Measurements from ENCODE around the gene CFAP61. TPM values are rescaled to one million over a fixed set of nuclear protein-coding genes. Genes with fewer than 3 reads are reported as not detected.

CFAP61 gene
- polyA plus RNA-seq, 12 donors: 2.2 to 9.5 (median 5.1) TPM; not detected in 2

- DNase-seq: no peak
These were observed 313.3 kb downstream of the CFAP61 start for GRCh38 chr20:20365480-20366161.

- DNase-seq: no peak
These were observed 314.2 kb downstream of the CFAP61 start for GRCh38 chr20:20366551-20366875.

- DNase-seq: no peak
These were observed 314.7 kb downstream of the CFAP61 start for GRCh38 chr20:20366876-20367574.

GRCh38 chr20:20367575-20368417 lies 315.5 kb downstream of the CFAP61 start, which contains the start of gene INSM1:
Gene INSM1 (plus strand): TSS chr20:20368104. CDS start chr20:20368268, 164 bp downstream.
- no peak for DNase-seq

GRCh38 chr20:20368418-20369249 lies 316.3 kb downstream of the CFAP61 start:
- DNase-seq: no peak

GRCh38 chr20:20369250-20370093 lies 317.1 kb downstream of the CFAP61 start:
- DNase-seq: no peak

- no peak for DNase-seq
These were observed 317.8 kb downstream of the CFAP61 start for GRCh38 chr20:20370094-20370575.

- no peak for DNase-seq
These were observed 318.8 kb downstream of the CFAP61 start for GRCh38 chr20:20371083-20371482.

GRCh38 chr20:20371681-20372080 lies 319.3 kb downstream of the CFAP61 start:
- DNase-seq: no peak

- no peak for DNase-seq
These were observed 320.8 kb downstream of the CFAP61 start for GRCh38 chr20:20373091-20373571.

GRCh38 chr20:20375862-20376261 lies 323.5 kb downstream of the CFAP61 start:
- DNase-seq: no peak

- no peak for DNase-seq
These were observed 333.9 kb downstream of the CFAP61 start for GRCh38 chr20:20386192-20386591.

- DNase-seq: no peak
These were observed 338.1 kb downstream of the CFAP61 start for GRCh38 chr20:20390393-20390792.

GRCh38 chr20:20391115-20391514 lies 338.8 kb downstream of the CFAP61 start:
- DNase-seq: no peak

- no peak for DNase-seq
These were observed 339.4 kb downstream of the CFAP61 start for GRCh38 chr20:20391766-20392165.

GRCh38 chr20:20393207-20394120 lies 341.1 kb downstream of the CFAP61 start:
- DNase-seq: peak; percentile 78

- no peak for DNase-seq
These were observed 342.8 kb downstream of the CFAP61 start for GRCh38 chr20:20395087-20395486.

GRCh38 chr20:20395903-20396568 lies 343.7 kb downstream of the CFAP61 start:
- no peak for DNase-seq

- DNase-seq: no peak
These were observed 344.5 kb downstream of the CFAP61 start for GRCh38 chr20:20396794-20397193.

Data from muscle of arm (tissue), 12 donors.